Fibroblast of peridontal ligament (primary cell): ENCODE results near the gene DLG1.

ENCODE experiments used
- DNase-seq: peaks from one replicate; pipeline ENCODE4 v3.0.0-alpha.2; 2010; ENCODE audit errors: extremely low read depth

The DLG1 gene

DNA sequence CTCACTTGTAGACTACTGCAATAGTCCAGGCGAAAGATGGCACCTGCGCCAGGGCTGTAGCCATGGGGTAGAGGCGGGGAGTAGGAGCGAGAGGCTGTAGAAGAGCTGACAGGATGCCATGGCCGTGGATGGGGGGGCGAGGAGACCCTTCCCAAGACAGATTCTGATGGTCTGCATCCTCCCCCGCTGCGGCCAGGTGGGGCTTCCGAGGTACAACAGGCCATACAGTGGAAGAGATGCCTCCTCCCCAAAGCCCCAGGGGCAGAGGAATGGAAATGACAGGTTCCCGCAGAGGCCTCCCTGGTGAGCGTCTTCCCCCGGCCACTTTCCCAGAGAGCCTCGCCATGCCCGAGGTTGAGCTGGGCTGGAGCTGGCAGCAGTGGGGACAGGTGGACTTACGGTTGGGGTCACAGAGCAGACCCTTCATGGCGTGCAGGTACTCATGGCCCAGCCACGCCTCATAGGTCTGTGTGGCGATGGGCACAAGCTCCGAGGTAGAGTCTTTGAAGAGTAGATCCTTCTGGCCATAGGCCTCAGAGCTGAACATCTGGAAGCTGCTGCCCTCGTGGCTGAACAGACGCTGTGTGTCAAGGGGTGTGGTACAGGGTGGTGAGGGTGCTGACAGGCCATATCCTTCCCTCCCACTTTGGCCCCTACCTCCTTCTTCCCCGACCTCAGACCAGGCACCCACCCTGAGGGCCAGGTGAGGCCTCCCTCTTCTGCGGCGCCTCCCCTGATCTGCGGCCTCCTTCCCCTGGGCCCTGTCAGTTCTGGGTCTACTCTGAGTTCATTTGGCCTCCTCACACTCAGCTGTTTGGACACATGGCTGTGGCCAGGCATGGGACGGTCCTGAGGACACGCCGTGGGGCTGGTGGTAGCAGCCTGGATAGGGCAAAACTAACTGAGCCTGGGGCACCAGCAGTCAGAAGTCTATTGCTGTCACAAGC lies 282.3 kb downstream of the DLG1 start:
- DNase-seq, result no peak

- no peak for DNase-seq
These were observed 283.4 kb downstream of the DLG1 start for GRCh38 chr3:197014942-197015575.

- DNase-seq, result no peak
These were observed 284.4 kb downstream of the DLG1 start for GRCh38 chr3:197014024-197014423.

DNA sequence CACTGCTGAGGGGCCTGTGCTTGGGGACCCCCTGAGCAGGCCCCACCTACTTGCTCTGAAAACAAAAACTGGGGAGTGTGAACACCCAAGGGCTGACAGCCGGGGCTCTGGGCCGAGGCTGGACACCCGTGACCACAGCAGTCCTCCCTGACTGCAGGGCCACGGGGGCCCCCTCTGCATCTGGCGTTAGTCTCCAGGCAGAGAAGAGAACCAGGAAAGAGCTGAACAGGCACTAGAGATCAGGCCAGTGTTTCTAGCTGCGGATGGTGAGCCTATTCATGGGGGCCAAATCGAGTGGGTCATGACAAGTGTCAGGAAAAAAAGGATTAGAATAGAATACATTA lies 285.9 kb downstream of the DLG1 start:
- DNase-seq, result no peak

GRCh38 chr3:197011780-197012539 lies 286.5 kb downstream of the DLG1 start:
- no peak for DNase-seq

GRCh38 chr3:197010556-197011351 lies 287.7 kb downstream of the DLG1 start:
- no peak for DNase-seq

GRCh38 chr3:197009532-197010019 lies 288.8 kb downstream of the DLG1 start:
- no peak for DNase-seq

GRCh38 chr3:197008436-197009209 lies 289.8 kb downstream of the DLG1 start:
- DNase-seq, result no peak

DNA sequence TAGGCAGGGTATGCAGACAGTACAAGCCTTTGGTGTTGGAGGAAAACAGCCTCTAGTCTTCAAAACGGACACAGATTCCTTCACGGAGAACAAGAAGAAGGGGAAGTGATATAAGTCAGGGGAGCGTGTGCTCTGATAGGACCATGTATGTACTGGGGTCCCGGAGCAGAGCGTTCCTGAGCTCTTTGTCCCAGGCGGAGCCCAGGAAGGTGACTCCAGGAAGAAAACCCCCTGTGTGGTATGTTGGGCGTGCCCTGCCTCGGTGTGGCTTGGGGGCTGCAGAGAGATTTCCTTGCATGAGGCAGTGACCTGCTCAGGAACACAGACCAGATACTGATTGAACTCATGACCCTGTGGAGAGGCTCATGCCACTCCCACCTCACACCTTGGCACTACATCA lies 290.5 kb downstream of the DLG1 start:
- no peak for DNase-seq

- no peak for DNase-seq
These were observed 291.0 kb downstream of the DLG1 start for GRCh38 chr3:197007296-197007940.

- DNase-seq, result no peak
These were observed 291.6 kb downstream of the DLG1 start for GRCh38 chr3:197006860-197007259.

DNA sequence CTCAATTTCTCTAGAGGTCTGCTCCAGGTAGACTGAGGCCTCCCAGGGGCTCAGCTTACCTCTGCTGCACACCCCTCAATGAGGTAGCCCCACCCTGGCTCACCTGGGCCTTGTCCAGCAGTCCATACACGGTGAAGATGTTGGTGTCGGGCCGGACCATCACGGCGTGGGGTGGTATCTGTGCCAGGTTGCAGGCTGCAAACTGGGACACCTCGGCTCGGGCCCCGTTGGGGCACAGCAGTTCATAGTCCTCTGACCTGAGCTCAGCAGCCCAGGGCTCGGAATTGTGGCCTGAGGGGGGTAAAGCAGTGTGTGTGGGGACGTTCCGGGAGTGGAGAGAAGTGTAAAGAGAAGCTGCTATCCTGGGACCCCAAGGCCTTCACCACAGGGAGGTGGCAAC lies 292.0 kb downstream of the DLG1 start:
- no peak for DNase-seq

DNA sequence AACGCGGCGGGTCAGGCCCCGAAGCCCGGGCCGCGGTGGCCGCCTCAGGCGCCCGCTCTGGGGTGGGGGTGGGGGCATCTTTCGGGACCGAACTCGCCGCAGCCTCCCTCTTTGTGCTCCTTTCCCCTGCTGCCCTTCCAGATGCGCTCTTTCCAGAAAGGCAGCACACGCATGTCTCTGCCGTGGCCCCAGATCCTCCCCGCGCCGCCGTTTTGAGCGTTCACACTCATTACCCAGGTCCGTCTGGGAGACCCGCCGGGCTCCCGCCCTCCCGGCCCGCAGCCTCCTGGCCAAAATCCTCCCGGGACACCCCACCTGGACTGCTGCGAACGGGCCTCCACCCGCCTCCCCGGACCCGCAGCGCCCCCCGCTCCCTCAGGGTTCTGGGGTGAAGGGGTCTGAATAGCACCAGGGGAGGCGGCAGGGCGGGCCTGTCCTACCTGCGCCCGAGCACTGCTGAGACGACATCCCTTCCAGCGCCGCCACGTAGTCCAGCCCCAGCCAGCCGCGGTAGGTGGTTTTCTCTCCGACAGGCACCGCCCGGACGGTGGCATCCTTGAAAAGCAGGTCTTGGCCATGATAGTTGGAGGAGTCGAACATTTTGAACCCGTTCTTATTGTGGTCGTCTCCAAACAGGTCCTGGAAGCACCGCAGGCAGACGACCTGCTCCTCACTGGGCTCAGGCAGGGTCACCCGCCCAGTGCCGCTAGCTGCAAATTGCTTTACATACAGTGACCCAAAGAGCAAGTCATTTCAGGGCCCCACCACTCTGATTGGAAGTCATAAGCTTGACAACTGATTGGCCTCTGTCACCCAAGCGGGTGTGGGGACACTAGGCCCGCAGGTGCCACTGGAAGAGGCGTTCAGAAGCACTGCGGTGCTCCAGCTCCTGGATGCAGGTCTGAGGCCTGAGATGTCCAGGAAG lies 294.7 kb downstream of the DLG1 start:
- peak; percentile 11 for DNase-seq

GRCh38 chr3:197002701-197003454 lies 295.5 kb downstream of the DLG1 start:
- DNase-seq, result peak; percentile 47

- DNase-seq, result no peak
These were observed 296.3 kb downstream of the DLG1 start for GRCh38 chr3:197001972-197002700.

DNA sequence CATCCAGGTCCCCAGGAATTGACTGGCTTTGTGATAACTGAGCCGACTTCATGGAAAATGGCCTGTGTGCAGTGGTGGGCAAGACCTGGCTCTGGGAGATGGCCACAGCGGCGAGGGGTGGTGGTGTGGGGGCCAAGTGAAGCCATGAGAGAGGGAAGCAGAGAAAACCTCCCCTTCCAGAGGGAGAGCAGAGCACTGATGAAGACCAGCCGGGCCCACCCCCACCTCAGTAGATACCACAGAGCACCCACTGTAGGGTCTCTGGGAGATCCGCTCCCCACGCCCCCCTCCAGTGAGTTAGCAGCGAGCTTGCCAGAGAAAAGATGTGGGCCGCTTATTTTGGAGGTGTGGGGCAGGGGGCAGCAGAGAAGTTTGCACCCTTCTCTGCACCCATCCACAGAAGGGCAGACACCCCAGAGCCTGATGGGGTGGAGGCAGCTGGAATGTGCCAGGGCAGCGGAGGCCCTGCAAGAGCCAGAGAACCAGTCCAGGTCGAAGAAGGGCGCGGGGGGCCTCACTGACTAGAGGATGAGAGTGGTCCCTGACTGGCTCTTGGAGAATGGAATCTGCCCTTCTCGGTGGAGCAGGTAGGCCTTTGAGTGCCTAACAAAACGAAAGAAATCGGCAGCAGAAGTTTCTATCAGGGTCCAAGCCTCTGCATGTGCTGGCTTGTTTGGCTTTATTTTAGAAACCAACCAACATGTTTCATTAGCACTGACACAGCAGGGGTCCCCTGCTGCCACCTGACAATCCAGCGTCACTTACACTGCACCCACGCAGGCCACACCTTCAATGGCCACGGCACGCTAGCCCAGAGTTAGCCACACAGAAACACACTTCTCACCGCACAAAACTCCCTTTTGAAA lies 297.1 kb downstream of the DLG1 start:
- no peak for DNase-seq

- no peak for DNase-seq
These were observed 298.2 kb downstream of the DLG1 start for GRCh38 chr3:197000211-197000610.
